Breast epithelium (tissue), 4 donors: ENCODE data around the gene RHBDL3. TPM values are rescaled to one million over a fixed set of nuclear protein-coding genes. Genes with fewer than 3 reads are reported as not detected.
"Not testable (repeated sequence)": the region's sequence is repeated elsewhere in the genome, so short reads cannot be mapped to it uniquely, and the experiment has no call there.

Source experiments
- DNase-seq, 2 donors: peaks; one replicate each; pipeline ENCODE4 v3.0.0-alpha.2; 2019; ENCODE audit warnings: low spot score in 2 of 2
- H3K27ac ChIP-seq, 2 donors: fragments of 200-600 bp; sonication (generic) in 1 of 2; one replicate each; pipeline ENCODE4 v1.5.1; 2016 to 2019; ENCODE audit warnings: mild to moderate bottlenecking in 1 of 2
- H3K27me3 ChIP-seq, 2 donors: fragments of 200-600 bp; sonication (generic) in 1 of 2; one replicate each; pipeline versions ENCODE4 v1.5.1 to v1.6.0; 2017 to 2019; ENCODE audit warnings: control low read depth in 1 of 2, mild to moderate bottlenecking in 1 of 2
- H3K36me3 ChIP-seq: fragments of 200-600 bp; one replicate; pipeline ENCODE4 v1.5.1; 2019
- H3K4me1 ChIP-seq, 2 donors: fragments of 200-600 bp; sonication (generic); one replicate each; pipeline ENCODE4 v1.5.1; 2016 to 2019; ENCODE audit warnings: control low read depth in 1 of 2
- H3K4me3 ChIP-seq, 3 donors: fragments of 200-600 bp; sonication (generic); 1 replicate in 2 of 3; 2 replicates in 1 of 3; pipeline ENCODE4 v1.5.1; 2016 to 2019; ENCODE audit warnings: mild to moderate bottlenecking in 3 of 3, moderate library complexity in 2 of 3
- H3K9me3 ChIP-seq, 2 donors: fragments of 200-600 bp; sonication (generic) in 1 of 2; one replicate each; pipeline ENCODE4 v1.5.1; 2016 to 2019; ENCODE audit warnings: control low read depth in 1 of 2
- CTCF ChIP-seq, 3 donors: fragments of 450-650 bp; IDR thresholded peaks; one replicate each; pipeline ENCODE4 v1.5.1; 2016 to 2017; ENCODE audit warnings: antibody characterized with exemption in 3 of 3, mild to moderate bottlenecking in 3 of 3, moderate library complexity in 3 of 3
- POLR2A ChIP-seq: fragments of 450-650 bp; IDR thresholded peaks from one replicate; pipeline ENCODE4 v1.6.1; 2016; ENCODE audit warnings: antibody characterized with exemption, mild to moderate bottlenecking, moderate library complexity
- POLR2AphosphoS5 ChIP-seq, 3 donors: sonication (generic); formaldehyde crosslinking; IDR thresholded peaks; one replicate each; pipeline ENCODE4 v1.6.1; 2017; ENCODE audit warnings: antibody characterized with exemption in 3 of 3
- intact Hi-C: fragments of 100-400 bp; cut with DNase I; formaldehyde crosslinking; loops from one replicate; pipeline ENCODE4 v1.15.1; 2023; ENCODE audit warnings: low total_unique reads
- total RNA-seq, 3 donors: library from RNA; depleted of rRNA; stranded (reverse); fragments of >200 nt; gene quantifications; one replicate each; pipeline ENCODE4 v1.1.0, GENCODE V29; 2016

RHBDL3 gene
- total RNA-seq, 3 donors from 2014 or later: 0.16 to 2.0 (median 0.73) TPM

DNA sequence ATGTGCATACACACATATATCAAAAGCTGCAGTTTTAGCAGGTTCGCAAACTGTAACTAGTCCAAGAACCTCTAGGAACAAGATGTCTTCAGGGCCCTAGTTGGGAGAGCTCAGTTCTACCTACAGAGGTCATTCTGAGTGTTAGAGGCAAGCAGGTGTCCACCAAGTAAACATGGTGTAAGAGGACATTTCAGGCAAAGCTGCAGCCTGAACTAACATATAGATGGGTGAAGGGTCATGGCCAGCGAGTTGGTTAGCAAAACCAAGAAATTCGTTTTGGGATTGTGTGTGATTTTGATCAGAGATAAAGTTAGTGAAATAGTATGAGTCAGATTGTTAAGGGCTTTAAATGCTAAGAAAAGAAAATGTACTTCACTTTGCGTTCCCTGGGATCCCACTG is 51.7 kb downstream of the RHBDL3 start:
- H3K4me3 ChIP-seq: no peak overlapping the region
- no peak for DNase-seq
- intact Hi-C loops: no loop called here
- H3K9me3 ChIP-seq: no peaks in the 10 kb centered on the region
- no peak overlapping the region for H3K27ac ChIP-seq
- no peaks in the 10 kb centered on the region for H3K4me1 ChIP-seq
- TF ChIP-seq POLR2AphosphoS5 (IDR thresholded peaks at IDR 0.05) (no peak), POLR2A (no peak), CTCF (IDR thresholded peaks at IDR 0.05) (no peak)
- no peaks in the 10 kb centered on the region for H3K27me3 ChIP-seq
- H3K36me3 ChIP-seq: no peaks in the 10 kb centered on the region

DNA sequence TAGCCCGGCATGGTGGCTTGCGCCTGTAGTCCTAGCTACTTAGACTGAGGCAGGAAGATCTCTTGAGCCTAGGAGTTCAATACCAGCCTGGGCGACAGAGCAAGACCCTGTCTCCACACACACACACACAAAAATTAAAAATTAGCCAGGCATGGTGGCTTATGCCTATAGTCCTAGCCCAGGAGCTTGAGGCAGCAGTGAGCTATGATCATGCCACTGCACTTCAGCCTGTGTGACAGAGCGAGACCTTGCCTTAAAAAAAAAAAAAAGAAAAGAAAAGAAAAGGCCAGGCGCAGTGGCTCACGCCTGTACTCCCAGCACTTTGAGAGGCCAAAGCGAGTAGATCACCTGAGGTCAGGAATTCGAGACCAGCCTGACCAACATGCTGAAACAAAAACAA is 52.4 kb downstream of the RHBDL3 start:
- H3K4me3 ChIP-seq: no peak overlapping the region
- intact Hi-C loops: no loop called here
- H3K36me3 ChIP-seq: no peaks in the 10 kb centered on the region
- no peaks in the 10 kb centered on the region for H3K4me1 ChIP-seq
- TF ChIP-seq CTCF (IDR thresholded peaks at IDR 0.05) (no peak), POLR2AphosphoS5 (IDR thresholded peaks at IDR 0.05) (no peak), POLR2A (no peak)
- no peaks in the 10 kb centered on the region for H3K9me3 ChIP-seq
- no peak overlapping the region for H3K27ac ChIP-seq
- no peaks in the 10 kb centered on the region for H3K27me3 ChIP-seq
- DNase-seq: no peak

DNA sequence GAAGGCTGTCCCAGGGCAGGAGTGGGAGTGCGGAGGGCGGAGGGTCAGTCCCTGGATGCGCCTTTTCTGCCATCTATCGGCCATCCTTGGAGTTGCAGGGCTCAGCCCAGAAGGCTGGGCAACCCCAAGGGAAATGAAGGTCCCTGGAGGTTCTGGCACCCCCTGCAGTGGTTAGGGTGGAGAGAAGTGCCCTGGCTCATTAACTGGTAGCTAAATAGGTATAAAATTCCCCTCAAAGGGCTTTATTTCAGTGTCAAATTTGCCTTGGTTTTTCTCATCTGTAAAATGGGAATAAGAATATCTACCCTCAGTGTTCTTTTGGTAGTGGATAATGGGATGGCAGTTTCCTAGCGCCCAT is 53.9 kb downstream of the RHBDL3 start:
- peak; percentile 87 to 92 (median 88) for TF ChIP-seq CTCF (IDR thresholded peaks at IDR 0.05)
- no peak for TF ChIP-seq POLR2A
- Histone ChIP-seq H3K4me3 (no peak overlapping the region), H3K4me1 (no peaks in the 10 kb centered on the region), H3K36me3 (no peaks in the 10 kb centered on the region), H3K9me3 (no peaks in the 10 kb centered on the region), H3K27me3 (no peaks in the 10 kb centered on the region), H3K27ac (no peak overlapping the region)
- intact Hi-C loops: no loop called here
- DNase-seq: peak; percentile 48 to 72

DNA sequence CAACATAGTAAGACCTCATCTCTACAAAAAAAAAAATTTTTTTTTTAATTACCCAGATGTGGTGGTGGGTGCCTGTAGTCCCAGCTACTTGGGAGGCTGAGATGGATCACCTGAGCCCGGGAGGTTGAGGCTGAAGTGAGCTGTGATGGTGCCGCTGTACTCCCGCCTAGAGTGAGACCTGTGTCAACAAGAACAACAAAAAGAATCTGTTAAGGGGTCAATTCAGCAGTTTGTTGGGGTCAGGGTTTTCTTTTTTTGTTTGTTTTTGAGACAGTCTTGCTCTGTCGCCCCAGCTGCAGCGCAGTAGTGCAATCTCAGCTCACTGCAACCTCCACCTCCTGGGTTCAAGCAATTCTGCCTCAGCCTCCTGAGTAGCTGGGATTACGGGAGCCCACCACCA is 54.4 kb downstream of the RHBDL3 start:
- H3K9me3 ChIP-seq, H3K4me1 ChIP-seq, H3K27me3 ChIP-seq, H3K36me3 ChIP-seq, H3K4me3 ChIP-seq, H3K27ac ChIP-seq, intact Hi-C loops, DNase-seq: not testable (repeated sequence)

GRCh38 chr17:32320847-32321246 is 55.2 kb downstream of the RHBDL3 start:
- no peak for DNase-seq
- Histone ChIP-seq H3K27ac (no peak overlapping the region), H3K4me3 (no peak overlapping the region), H3K27me3 (no peaks in the 10 kb centered on the region), H3K36me3 (no peaks in the 10 kb centered on the region), H3K9me3 (no peaks in the 10 kb centered on the region), H3K4me1 (no peaks in the 10 kb centered on the region)
- TF ChIP-seq POLR2A (no peak), CTCF (IDR thresholded peaks at IDR 0.05) (no peak), POLR2AphosphoS5 (IDR thresholded peaks at IDR 0.05) (no peak)
- intact Hi-C loops: no loop called here

DNA sequence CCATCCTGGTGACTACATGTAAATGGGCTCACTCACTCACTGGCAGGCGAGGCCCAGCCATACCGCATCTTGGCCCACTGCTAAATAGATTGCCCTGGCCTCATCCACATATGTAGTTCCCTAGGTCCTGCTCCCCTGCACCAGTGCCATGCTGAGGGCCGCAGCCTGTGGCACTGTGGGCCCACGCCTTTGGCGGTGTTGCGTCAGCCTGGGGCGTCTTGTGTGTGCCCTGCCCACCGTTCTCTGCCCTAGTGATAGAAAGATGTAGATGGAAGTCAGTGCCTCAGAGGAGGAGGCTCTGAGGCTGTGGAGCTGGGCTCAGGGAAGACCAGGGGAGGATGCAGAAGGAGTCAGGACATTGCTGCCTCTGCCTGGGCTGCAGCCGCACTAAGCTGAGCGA is 57.4 kb downstream of the RHBDL3 start:
- intact Hi-C loops: no loop called here
- no peaks in the 10 kb centered on the region for H3K36me3 ChIP-seq
- no peak for TF ChIP-seq POLR2AphosphoS5 (IDR thresholded peaks at IDR 0.05)
- TF ChIP-seq POLR2A: no peak
- TF ChIP-seq CTCF (IDR thresholded peaks at IDR 0.05): no peak

More for the DNA sequence above, 57.4 kb downstream of the RHBDL3 start:
- no peak overlapping the region for H3K27ac ChIP-seq
- no peak for DNase-seq
- no peaks in the 10 kb centered on the region for H3K27me3 ChIP-seq
- H3K4me1 ChIP-seq: no peaks in the 10 kb centered on the region
- no peak overlapping the region for H3K4me3 ChIP-seq
- H3K9me3 ChIP-seq: no peaks in the 10 kb centered on the region
